ENCODE measurements around the gene TPRG1. TPM values are rescaled to one million over a fixed set of nuclear protein-coding genes. Genes with fewer than 3 reads are reported as not detected.

Gene TPRG1
- total and polyA plus RNA-seq, 4 donors: 1.0 to 46.6 (median 6.9) TPM

- Histone ChIP-seq H3K9me3 (ENCODE audit: control insufficient read depth in 4 of 4, low read length in 3 of 4) (no peaks in the 10 kb centered on the region), H3K36me3 (ENCODE audit: control insufficient read depth in 4 of 4, insufficient read depth in 3 of 4, low read depth in 1 of 4, low read length in 3 of 4) (peaks cover 0 to 19% (median 15%) of the 10 kb centered on the region in 4 donors), H3K4me1 (ENCODE audit: control insufficient read depth in 4 of 4, insufficient read depth in 4 of 4, low read length in 3 of 4) (peaks cover 0 to 2% (median 0%) of the 10 kb centered on the region in 4 donors), H3K27me3 (ENCODE audit: control insufficient read depth in 4 of 4, insufficient read depth in 4 of 4, low read length in 3 of 4) (no peaks in the 10 kb centered on the region), H3K4me3 (ENCODE audit: low read depth in 1 of 3, low read length in 3 of 3) (no peak overlapping the region), H3K27ac (ENCODE audit: low read depth in 1 of 2, low read length in 2 of 2) (no peak overlapping the region), H3K9ac (ENCODE audit: low read depth in 1 of 2, low read length in 2 of 2) (no peak overlapping the region)
- WGBS: 67% methylated on average over 5 of the region's 5 CpGs
- no peak for DNase-seq (ENCODE audit: low spot score)
- TF ChIP-seq RAD21 (IDR thresholded peaks at IDR 0.05): peak; percentile 27 to 51
- no peak for TF ChIP-seq EGR1 (IDR thresholded peaks at IDR 0.05; ENCODE audit: low read depth in 2 of 2)
These were observed 27.1 kb upstream of the TPRG1 start for GRCh38 chr3:189144645-189145044.

GRCh38 chr3:189146848-189147247 is 24.9 kb upstream of the TPRG1 start:
- peaks cover 0 to 2% (median 0%) of the 10 kb centered on the region in 4 donors for H3K4me1 ChIP-seq (ENCODE audit: control insufficient read depth in 4 of 4, insufficient read depth in 4 of 4, low read length in 3 of 4)
- DNase-seq (ENCODE audit: low spot score): no peak
- no peaks in the 10 kb centered on the region for H3K27me3 ChIP-seq (ENCODE audit: control insufficient read depth in 4 of 4, insufficient read depth in 4 of 4, low read length in 3 of 4)
- no peaks in the 10 kb centered on the region for H3K9me3 ChIP-seq (ENCODE audit: control insufficient read depth in 4 of 4, low read length in 3 of 4)
- 81% methylated on average over 2 of the region's 2 CpGs for WGBS
- no peak overlapping the region for H3K4me3 ChIP-seq (ENCODE audit: low read depth in 1 of 3, low read length in 3 of 3)
- no peak overlapping the region for H3K9ac ChIP-seq (ENCODE audit: low read depth in 1 of 2, low read length in 2 of 2)
- TF ChIP-seq NR2F2 (IDR thresholded peaks at IDR 0.05): no peak
- no peak for TF ChIP-seq FOXA1 (IDR thresholded peaks at IDR 0.05)
- no peak for TF ChIP-seq YY1 (IDR thresholded peaks at IDR 0.05)
- TF ChIP-seq ZBTB33 (IDR thresholded peaks at IDR 0.05): no peak
- no peak for TF ChIP-seq SP1 (IDR thresholded peaks at IDR 0.05)
- no peak for TF ChIP-seq FOXA2 (IDR thresholded peaks at IDR 0.05)
- no peak for TF ChIP-seq HNF4G (IDR thresholded peaks at IDR 0.05)
- no peak for TF ChIP-seq ATF3 (IDR thresholded peaks at IDR 0.05)
- TF ChIP-seq HNF4A (conservative IDR thresholded peaks at IDR 0.05): no peak
- TF ChIP-seq EGR1 (IDR thresholded peaks at IDR 0.05; ENCODE audit: low read depth in 2 of 2): no peak
- TF ChIP-seq, protein P1, sequence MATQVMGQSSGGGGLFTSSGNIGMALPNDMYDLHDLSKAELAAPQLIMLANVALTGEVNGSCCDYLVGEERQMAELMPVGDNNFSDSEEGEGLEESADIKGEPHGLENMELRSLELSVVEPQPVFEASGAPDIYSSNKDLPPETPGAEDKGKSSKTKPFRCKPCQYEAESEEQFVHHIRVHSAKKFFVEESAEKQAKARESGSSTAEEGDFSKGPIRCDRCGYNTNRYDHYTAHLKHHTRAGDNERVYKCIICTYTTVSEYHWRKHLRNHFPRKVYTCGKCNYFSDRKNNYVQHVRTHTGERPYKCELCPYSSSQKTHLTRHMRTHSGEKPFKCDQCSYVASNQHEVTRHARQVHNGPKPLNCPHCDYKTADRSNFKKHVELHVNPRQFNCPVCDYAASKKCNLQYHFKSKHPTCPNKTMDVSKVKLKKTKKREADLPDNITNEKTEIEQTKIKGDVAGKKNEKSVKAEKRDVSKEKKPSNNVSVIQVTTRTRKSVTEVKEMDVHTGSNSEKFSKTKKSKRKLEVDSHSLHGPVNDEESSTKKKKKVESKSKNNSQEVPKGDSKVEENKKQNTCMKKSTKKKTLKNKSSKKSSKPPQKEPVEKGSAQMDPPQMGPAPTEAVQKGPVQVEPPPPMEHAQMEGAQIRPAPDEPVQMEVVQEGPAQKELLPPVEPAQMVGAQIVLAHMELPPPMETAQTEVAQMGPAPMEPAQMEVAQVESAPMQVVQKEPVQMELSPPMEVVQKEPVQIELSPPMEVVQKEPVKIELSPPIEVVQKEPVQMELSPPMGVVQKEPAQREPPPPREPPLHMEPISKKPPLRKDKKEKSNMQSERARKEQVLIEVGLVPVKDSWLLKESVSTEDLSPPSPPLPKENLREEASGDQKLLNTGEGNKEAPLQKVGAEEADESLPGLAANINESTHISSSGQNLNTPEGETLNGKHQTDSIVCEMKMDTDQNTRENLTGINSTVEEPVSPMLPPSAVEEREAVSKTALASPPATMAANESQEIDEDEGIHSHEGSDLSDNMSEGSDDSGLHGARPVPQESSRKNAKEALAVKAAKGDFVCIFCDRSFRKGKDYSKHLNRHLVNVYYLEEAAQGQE (IDR thresholded peaks at IDR 0.05): no peak
- H3K36me3 ChIP-seq (ENCODE audit: control insufficient read depth in 4 of 4, insufficient read depth in 3 of 4, low read depth in 1 of 4, low read length in 3 of 4): peaks cover 8 to 24% (median 14%) of the 10 kb centered on the region in 4 donors
- no peak overlapping the region for H3K27ac ChIP-seq (ENCODE audit: low read depth in 1 of 2, low read length in 2 of 2)

GRCh38 chr3:189148081-189148507 is 23.7 kb upstream of the TPRG1 start:
- TF ChIP-seq TAF1 (conservative IDR thresholded peaks at IDR 0.05) (no peak), RAD21 (IDR thresholded peaks at IDR 0.05) (peak; percentile 82 to 90), HNF4G (IDR thresholded peaks at IDR 0.05) (no peak), CTCF (IDR thresholded peaks at IDR 0.05; ENCODE audit: low read depth, low read length, missing input control) (peak; percentile 83)
- TF ChIP-seq, protein P2, sequence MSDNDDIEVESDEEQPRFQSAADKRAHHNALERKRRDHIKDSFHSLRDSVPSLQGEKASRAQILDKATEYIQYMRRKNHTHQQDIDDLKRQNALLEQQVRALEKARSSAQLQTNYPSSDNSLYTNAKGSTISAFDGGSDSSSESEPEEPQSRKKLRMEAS (IDR thresholded peaks at IDR 0.05): no peak
- peak; percentile 60 for DNase-seq (ENCODE audit: low spot score)

More at GRCh38 chr3:189148081-189148507, 23.7 kb upstream of the TPRG1 start:
- Histone ChIP-seq H3K9me3 (ENCODE audit: control insufficient read depth in 4 of 4, low read length in 3 of 4) (no peaks in the 10 kb centered on the region), H3K4me3 (ENCODE audit: low read depth in 1 of 3, low read length in 3 of 3) (no peak overlapping the region), H3K4me1 (ENCODE audit: control insufficient read depth in 4 of 4, insufficient read depth in 4 of 4, low read length in 3 of 4) (peaks cover 0 to 2% (median 0%) of the 10 kb centered on the region in 4 donors), H3K27ac (ENCODE audit: low read depth in 1 of 2, low read length in 2 of 2) (no peak overlapping the region), H3K36me3 (ENCODE audit: control insufficient read depth in 4 of 4, insufficient read depth in 3 of 4, low read depth in 1 of 4, low read length in 3 of 4) (peaks cover 10 to 24% (median 13%) of the 10 kb centered on the region in 4 donors), H3K9ac (ENCODE audit: low read depth in 1 of 2, low read length in 2 of 2) (no peak overlapping the region), H3K27me3 (ENCODE audit: control insufficient read depth in 4 of 4, insufficient read depth in 4 of 4, low read length in 3 of 4) (no peaks in the 10 kb centered on the region)
- 32% methylated on average over 6 of the region's 6 CpGs for WGBS

Data from liver (tissue), 9 donors.